ENCODE data around the gene TMEM260.
A peak's percentile ranks its signal among the peaks of the same experiment; 100 is the strongest.

TMEM260 gene
- 16.5 to 30.8 reads per million in 2 experiments for total RNA-seq

GRCh38 chr14:56579345-56580220, at the start of gene TMEM260:
Gene TMEM260, plus strand, starts transcription at chr14:56579798. Its CDS starts 117 bp downstream, at chr14:56579915.
- DNase-seq (ENCODE audit: low read depth) = peak; percentile 85

DNA sequence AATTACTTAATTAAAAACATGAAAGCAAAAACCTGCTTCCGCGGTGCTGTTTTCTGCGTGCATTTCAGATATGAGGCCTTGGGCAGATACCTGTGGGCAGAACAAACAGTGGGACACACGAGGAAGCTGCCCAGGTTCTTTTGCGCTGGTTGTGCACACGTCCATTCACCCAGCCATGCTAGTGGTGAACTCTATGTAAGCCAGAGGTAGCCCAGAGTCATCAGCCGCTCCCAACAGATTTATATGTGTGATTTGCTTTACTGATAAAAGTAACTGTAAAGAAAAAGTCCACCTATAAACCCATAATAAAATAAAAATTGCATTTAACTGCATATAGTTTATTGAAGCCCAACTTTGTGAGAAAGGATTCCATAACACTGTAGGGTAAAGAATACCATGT, 47.1 kb upstream of the TMEM260 start:
- no peak for DNase-seq (ENCODE audit: low read depth)

DNA sequence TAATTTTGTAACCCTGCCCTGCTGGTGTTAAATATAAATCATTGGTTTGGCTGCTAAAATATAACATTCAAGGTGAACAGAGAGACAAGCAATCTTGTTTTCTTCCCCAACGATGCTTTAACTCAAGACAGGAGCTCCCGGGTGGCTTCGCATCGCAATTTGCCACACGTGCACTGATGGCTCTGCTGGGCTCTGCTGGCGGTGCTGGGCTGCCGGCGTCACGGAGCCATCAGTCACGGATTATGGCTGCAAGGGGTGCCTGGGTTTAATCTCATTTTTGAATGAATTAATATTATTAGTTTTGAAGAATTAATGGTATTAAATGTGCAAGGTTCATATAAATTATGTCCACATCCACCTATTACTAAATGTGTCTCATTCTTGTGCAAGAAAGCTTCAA, 44.9 kb upstream of the TMEM260 start:
- DNase-seq (ENCODE audit: low read depth) = no peak

GRCh38 chr14:56539862-56540261, 39.7 kb upstream of the TMEM260 start:
- no peak for DNase-seq (ENCODE audit: low read depth)

DNA sequence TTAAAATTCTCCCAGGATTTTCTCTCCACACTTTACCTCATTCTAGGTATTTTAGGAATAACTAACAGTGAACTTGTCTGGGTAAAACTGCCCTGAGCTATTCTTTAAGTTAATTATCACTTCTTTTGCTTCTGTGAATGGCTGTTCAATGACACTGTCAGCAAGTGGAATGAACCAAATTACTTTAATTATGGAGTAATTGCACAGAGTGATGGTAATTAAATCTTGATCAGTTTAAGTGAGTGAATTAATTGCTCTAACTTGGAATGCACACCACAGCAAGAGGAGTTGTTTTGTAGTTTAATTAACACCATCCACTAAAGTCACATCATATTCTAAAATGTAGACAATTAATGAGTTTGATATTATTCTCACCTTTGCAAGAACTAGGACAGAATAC, 36.2 kb upstream of the TMEM260 start:
- DNase-seq (ENCODE audit: low read depth) = no peak

- DNase-seq (ENCODE audit: low read depth) = no peak
Measured at GRCh38 chr14:56549721-56550120, 29.9 kb upstream of the TMEM260 start.

DNA sequence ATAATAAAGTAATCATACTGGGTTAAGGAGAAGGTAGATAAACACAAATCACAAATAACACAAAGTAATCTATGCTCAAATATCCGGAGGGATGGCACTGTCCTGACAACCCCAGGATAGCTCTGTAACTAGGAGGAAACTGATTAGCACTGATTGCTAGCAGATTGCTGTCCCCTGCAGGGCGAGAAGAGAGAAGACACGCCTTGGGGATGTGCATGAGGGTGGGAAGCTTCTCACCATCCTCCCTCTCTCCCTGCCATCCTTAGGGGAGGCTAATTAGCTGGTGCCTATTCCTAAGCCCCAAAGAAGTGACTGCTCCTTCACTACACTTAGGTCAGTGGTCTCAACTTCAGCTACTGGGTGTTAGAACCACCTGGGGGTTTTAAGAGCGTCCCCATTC, 27.0 kb upstream of the TMEM260 start:
- DNase-seq (ENCODE audit: low read depth) = no peak

DNA sequence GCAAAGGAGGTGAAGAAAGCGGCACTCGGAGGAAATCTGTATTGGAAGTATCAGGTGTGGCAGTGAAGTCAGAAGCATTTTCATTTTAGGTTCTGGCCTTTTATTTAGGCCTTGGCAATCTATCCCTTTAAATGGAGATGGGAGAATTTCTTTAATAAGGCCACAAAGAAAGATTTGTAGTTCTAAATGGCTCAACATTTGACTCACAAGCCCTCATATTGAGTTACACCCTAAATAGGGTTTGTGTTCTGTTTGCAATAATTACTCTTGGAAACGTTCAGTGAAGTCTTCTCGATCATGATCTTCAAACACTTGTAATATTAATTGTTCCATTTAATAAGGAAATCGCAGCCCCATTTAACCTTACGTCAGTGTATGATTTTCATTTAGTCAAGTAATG, 25.3 kb upstream of the TMEM260 start:
- DNase-seq (ENCODE audit: low read depth) = no peak

GRCh38 chr14:56555921-56556570, 23.6 kb upstream of the TMEM260 start:
- no peak for DNase-seq (ENCODE audit: low read depth)

DNA sequence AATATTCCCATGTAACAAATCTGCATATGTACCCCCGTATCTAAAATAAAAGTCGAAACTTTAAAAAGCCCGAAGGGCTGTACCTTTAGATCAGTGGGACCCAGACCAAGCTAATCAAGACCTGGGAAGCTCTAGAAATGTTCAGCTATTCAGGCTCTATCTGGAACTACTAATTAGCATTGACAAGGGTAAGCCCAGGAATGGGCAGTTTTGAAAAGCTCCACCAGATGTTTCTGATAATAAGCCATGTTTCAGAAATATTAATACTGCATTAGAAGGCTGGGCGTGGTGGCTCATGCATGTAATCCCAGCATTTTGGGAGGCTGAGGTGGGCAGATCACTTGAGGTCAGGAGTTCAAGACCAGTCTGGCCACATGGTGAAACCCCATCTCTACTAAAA, 20.4 kb upstream of the TMEM260 start:
- DNase-seq (ENCODE audit: low read depth) = no peak

- DNase-seq (ENCODE audit: low read depth) = no peak
Measured at GRCh38 chr14:56561606-56562005, 18.0 kb upstream of the TMEM260 start.

- DNase-seq (ENCODE audit: low read depth) = no peak
Measured at GRCh38 chr14:56562883-56563282, 16.7 kb upstream of the TMEM260 start.

DNA sequence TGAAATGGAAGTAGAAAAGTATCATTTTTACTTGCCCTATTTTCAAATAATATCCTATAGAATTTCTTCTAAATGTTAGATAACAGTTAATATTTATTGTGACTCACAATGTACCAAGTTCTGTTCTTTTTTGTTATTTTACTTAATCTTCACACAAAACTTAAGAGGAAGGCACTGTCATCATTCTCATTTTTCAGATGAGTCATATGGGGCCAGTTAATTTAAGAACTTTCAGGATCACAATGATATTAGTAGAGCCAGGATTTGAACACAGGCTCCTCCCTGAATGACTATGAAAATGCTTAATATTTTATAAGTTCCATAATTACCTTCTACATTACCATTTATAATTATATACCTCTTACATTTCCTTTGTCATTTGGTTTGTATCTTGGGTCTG, 10.4 kb upstream of the TMEM260 start:
- no peak for DNase-seq (ENCODE audit: low read depth)

DNA sequence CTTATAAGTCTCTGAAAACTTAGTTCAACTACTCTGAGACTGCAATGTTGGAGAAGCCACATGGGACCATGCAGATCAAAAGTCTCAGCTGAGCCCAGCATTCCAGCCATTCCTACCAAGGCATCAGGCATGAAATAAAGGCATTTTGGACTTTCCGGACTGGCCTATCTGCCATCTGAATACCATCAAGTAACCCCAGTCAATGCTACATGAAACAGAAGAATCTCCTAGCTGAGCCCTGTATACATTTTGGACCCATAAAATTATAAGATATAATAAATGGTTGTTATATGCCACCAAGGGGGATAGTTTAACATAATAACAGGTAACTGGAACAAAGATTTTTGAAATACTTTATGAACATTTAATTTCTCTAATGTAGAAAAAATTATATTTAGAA, 9.3 kb upstream of the TMEM260 start:
- no peak for DNase-seq (ENCODE audit: low read depth)

GRCh38 chr14:56580221-56580711, 668 bp downstream of the TMEM260 start:
- no peak for DNase-seq (ENCODE audit: low read depth)

- DNase-seq (ENCODE audit: low read depth) = no peak
Measured at GRCh38 chr14:56581041-56581727, 1.6 kb downstream of the TMEM260 start.

- DNase-seq (ENCODE audit: low read depth) = no peak
Measured at GRCh38 chr14:56585461-56586084, 6.0 kb downstream of the TMEM260 start.

DNA sequence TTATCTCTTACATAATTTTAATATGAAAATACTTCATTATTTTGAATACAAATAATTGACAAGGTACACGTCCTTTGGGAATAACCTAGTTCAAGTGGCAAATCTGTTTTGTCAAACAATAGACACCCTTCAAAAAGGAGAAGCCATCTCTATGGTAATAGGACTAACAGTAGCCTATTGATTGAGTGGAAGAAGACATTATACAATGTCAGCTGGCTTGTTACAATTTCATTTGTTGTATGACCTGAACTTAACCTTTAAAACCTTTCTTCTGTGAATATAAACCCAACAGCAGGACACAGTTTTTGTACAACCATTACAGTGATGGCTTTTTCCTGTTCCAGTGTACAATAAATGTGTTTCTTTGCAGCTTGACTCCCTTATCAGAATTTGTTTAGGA, 8.1 kb downstream of the TMEM260 start:
- no peak for DNase-seq (ENCODE audit: low read depth)

DNA sequence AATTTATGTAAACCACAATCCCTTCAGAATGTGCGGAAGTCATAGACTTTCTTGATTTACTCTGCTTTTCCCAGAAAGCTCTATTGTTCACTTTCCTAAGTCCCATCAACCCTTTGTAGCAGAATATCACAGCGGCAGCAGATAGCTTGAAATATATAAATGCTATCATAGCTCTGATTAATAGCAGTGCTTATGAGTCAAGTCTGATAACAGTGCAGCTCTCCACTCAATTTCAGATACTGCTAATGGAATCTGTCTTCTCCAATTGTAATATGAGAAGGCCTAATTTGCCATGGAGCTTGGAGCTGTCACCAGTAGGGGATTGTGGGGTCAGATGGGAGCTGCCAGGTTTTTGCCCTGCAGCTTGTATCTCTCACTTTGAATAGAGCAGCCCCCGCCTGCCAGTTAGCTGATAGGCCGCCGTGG, 10.9 kb downstream of the TMEM260 start:
- no peak for DNase-seq (ENCODE audit: low read depth)

- no peak for DNase-seq (ENCODE audit: low read depth)
Measured at GRCh38 chr14:56592746-56593544, 13.3 kb downstream of the TMEM260 start.

GRCh38 chr14:56594428-56594827, 14.8 kb downstream of the TMEM260 start:
- DNase-seq (ENCODE audit: low read depth) = no peak
